CD14-positive monocyte (primary cell): ENCODE data around the gene GYPB. TPM values are rescaled to one million over a fixed set of nuclear protein-coding genes. Genes with fewer than 3 reads are reported as not detected.
"Not testable (repeated sequence)": the region's sequence is repeated elsewhere in the genome, so short reads cannot be mapped to it uniquely, and the experiment has no call there.

Experiments used
- DNase-seq, 3 donors: peaks; one replicate each; pipeline ENCODE4 v3.0.0-alpha.2; 2011 to 2022
- H2AFZ ChIP-seq: 2 replicates; pipeline ENCODE4 v1.6.0; 2012; ENCODE audit warnings: mild to moderate bottlenecking, low read depth, low read length, inconsistent platforms; ENCODE audit not compliant: insufficient read depth, poor library complexity, severe bottlenecking
- H3K27ac ChIP-seq, 2 donors: 1 replicate in 1 of 2; 2 replicates in 1 of 2; pipeline ENCODE4 v1.5.1; 2012 to 2013; ENCODE audit warnings: low read length in 2 of 2, control low read depth in 1 of 2, inconsistent platforms in 1 of 2, low read depth in 1 of 2, mild to moderate bottlenecking in 1 of 2
- H3K27me3 ChIP-seq, 2 donors: one replicate each; pipeline versions ENCODE4 v1.6.0 to v1.6.1; 2011 to 2013; ENCODE audit warnings: low read length in 2 of 2; ENCODE audit not compliant: control insufficient read depth in 2 of 2, insufficient read depth in 2 of 2
- H3K36me3 ChIP-seq, 2 donors: replicated peaks in 1 of 2; 1 replicate in 1 of 2; 2 replicates in 1 of 2; pipeline versions ENCODE4 v1.5.1 to v1.6.1; 2012 to 2013; ENCODE audit warnings: low read length in 2 of 2, control low read depth in 1 of 2, inconsistent platforms in 1 of 2, mild to moderate bottlenecking in 1 of 2; ENCODE audit not compliant: insufficient read depth in 2 of 2, control insufficient read depth in 1 of 2
- H3K4me1 ChIP-seq, 2 donors: 1 replicate in 1 of 2; 2 replicates in 1 of 2; pipeline versions ENCODE4 v1.5.1 to v1.6.1; 2012 to 2013; ENCODE audit warnings: low read length in 2 of 2, control low read depth in 1 of 2, inconsistent platforms in 1 of 2, mild to moderate bottlenecking in 1 of 2, moderate library complexity in 1 of 2; ENCODE audit not compliant: insufficient read depth in 2 of 2, control insufficient read depth in 1 of 2
- H3K4me2 ChIP-seq: replicated peaks from 2 replicates; pipeline ENCODE3; 2012; ENCODE audit warnings: low read length, moderate library complexity, mild to moderate bottlenecking; ENCODE audit not compliant: poor library complexity, severe bottlenecking; ENCODE audit errors: extremely low read depth
- H3K4me3 ChIP-seq, 3 experiments: fragments of 200-600 bp in 1 of 3; sonication (generic) in 1 of 3; replicated peaks in 1 of 3; 1 replicate in 2 of 3; 2 replicates in 1 of 3; pipeline ENCODE4 v1.5.1; 2011 to 2013; ENCODE audit warnings: low read length in 3 of 3, mild to moderate bottlenecking in 3 of 3, control low read depth in 2 of 3, low read depth in 2 of 3, inconsistent platforms in 1 of 3, moderate library complexity in 1 of 3
- H3K79me2 ChIP-seq: 2 replicates; pipeline ENCODE4 v1.6.0; 2012; ENCODE audit warnings: mild to moderate bottlenecking, control low read depth, inconsistent platforms, low read length, moderate library complexity; ENCODE audit not compliant: insufficient read depth
- H3K9ac ChIP-seq: 2 replicates; pipeline ENCODE4 v1.6.0; 2017; ENCODE audit warnings: low read length, mild to moderate bottlenecking; ENCODE audit not compliant: insufficient read depth, poor library complexity, severe bottlenecking
- H3K9me3 ChIP-seq, 2 donors: replicated peaks in 1 of 2; 1 replicate in 1 of 2; 2 replicates in 1 of 2; pipeline versions ENCODE4 v1.5.1 to v1.6.1; 2012 to 2013; ENCODE audit warnings: low read length in 2 of 2, control low read depth in 1 of 2; ENCODE audit not compliant: control insufficient read depth in 1 of 2, insufficient read depth in 1 of 2
- H4K20me1 ChIP-seq: 2 replicates; pipeline ENCODE4 v1.6.0; 2012; ENCODE audit warnings: mild to moderate bottlenecking, low read length, control low read depth, moderate library complexity; ENCODE audit not compliant: insufficient read depth
- H3K27ac Mint-ChIP-seq, 7 donors: one replicate each; pipeline ENCODE4 v1.8.0; 2020; ENCODE audit warnings: mild to moderate bottlenecking in 7 of 7, mixed read lengths in 7 of 7, moderate library complexity in 6 of 7, inconsistent platforms in 2 of 7
- H3K27me3 Mint-ChIP-seq, 3 donors: one replicate each; pipeline ENCODE4 v1.8.0; 2021 to 2022; ENCODE audit warnings: low read depth in 3 of 3, mild to moderate bottlenecking in 3 of 3, mixed read lengths in 3 of 3, moderate library complexity in 3 of 3, inconsistent platforms in 1 of 3
- H3K36me3 Mint-ChIP-seq, 2 donors: one replicate each; pipeline ENCODE4 v1.8.0; 2020; ENCODE audit warnings: mixed read lengths in 2 of 2, inconsistent platforms in 1 of 2, mild to moderate bottlenecking in 1 of 2
- H3K4me1 Mint-ChIP-seq: one replicate; pipeline ENCODE4 v1.8.0; 2020; ENCODE audit warnings: mild to moderate bottlenecking, mixed read lengths
- H3K4me3 Mint-ChIP-seq, 2 donors: one replicate each; pipeline ENCODE4 v1.8.0; 2020; ENCODE audit warnings: mild to moderate bottlenecking in 2 of 2, mixed read lengths in 2 of 2, moderate library complexity in 1 of 2
- H3K9me3 Mint-ChIP-seq, 7 donors: one replicate each; pipeline ENCODE4 v1.8.0; 2020 to 2022; ENCODE audit warnings: mixed read lengths in 7 of 7, mild to moderate bottlenecking in 6 of 7, moderate library complexity in 6 of 7, inconsistent platforms in 2 of 7
- WGBS: methylation state at CpG from one replicate; pipeline ENCODE4 v1.1.5; 2013; ENCODE audit warnings: missing lambda C conversion rate; ENCODE audit not compliant: insufficient coverage; 5-methylcytosine and 5-hydroxymethylcytosine counted together
- intact Hi-C, 2 donors: fragments of 100-400 bp; cut with micrococcal nuclease; formaldehyde crosslinking; loops; one replicate each; pipeline versions ENCODE4 v1.15.0 to v1.15.1; 2023
- polyA plus RNA-seq, 3 donors: library from polyadenylated mRNA; depleted of rRNA in 1 of 3; unstranded in 2 of 3; stranded (reverse) in 1 of 3; fragments of 300-500 nt in 2 of 3; fragments of >200 nt in 1 of 3; fragmentation: Illumina TruSeq in 2 of 3; gene quantifications; 1 replicate in 2 of 3; 2 replicates in 1 of 3; pipeline ENCODE4 v1.2.3, GENCODE V29; 2012 to 2021

The GYPB gene
- polyA plus RNA-seq, 3 donors, result not detected

DNA sequence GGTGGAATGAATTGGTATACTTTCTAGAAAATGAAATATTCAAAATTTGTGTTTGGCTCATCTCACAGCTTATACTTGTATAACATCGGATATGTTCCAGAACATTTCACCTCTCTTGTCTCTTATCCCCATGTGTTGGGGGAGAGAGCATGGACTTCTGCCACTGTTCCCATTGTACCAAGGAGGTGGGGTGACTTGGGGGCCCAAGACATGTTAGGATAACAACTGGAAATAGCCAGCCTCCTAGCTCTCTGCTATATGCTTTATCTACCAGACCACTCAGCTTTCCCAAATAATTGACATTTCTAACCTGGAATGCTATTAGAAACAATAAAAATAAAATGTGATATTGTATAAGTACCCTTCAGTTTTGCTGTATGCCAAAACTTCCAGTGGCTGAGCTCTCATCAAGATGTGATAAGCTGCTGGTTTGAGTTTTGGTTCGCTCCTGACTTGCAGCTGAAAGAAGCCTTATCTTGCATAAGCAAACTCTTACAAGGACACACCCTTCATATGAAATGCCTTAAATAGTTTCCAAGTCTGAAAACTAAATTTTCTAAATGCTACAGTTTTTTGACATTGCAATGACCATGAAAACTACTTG is 12.9 kb downstream of the GYPB start:
- H3K4me2 ChIP-seq, H3K9ac ChIP-seq, intact Hi-C loops, H3K27ac ChIP-seq, H3K9me3 ChIP-seq, H3K27me3 Mint-ChIP-seq, H3K4me3 ChIP-seq, H2AFZ ChIP-seq, H3K36me3 Mint-ChIP-seq, H3K4me1 ChIP-seq, H3K27ac Mint-ChIP-seq, H3K4me3 Mint-ChIP-seq, DNase-seq, H3K36me3 ChIP-seq, H3K27me3 ChIP-seq, H3K79me2 ChIP-seq, H4K20me1 ChIP-seq, H3K9me3 Mint-ChIP-seq, H3K4me1 Mint-ChIP-seq: not testable (repeated sequence)
- WGBS, result no CpG with 5 or more reads among the region's 2 CpGs

DNA sequence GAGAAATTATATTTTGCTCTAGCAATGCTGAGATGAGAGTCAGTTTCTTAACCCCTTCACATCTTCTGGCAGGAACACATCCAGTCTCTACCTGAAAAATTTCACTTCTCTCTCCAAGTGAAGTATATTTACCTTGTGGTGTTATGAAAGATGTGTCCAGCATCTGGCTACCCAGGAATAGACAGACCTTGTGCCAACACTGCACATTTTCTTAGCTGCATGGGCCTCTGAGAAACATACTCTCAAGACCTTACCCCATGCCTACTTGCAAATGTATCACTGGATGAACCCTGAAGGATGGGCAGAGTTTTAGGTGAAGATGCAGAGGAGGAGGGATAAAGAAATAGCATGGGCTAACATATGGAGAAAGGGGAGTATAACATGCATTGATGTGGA is 13.6 kb downstream of the GYPB start:
- H3K4me1 ChIP-seq, H2AFZ ChIP-seq, DNase-seq, H3K9ac ChIP-seq, H3K36me3 Mint-ChIP-seq, H3K36me3 ChIP-seq, H3K9me3 Mint-ChIP-seq, H4K20me1 ChIP-seq, H3K4me3 ChIP-seq, H3K27ac Mint-ChIP-seq, intact Hi-C loops, H3K4me3 Mint-ChIP-seq, H3K9me3 ChIP-seq, H3K27ac ChIP-seq, H3K4me2 ChIP-seq, H3K79me2 ChIP-seq, H3K4me1 Mint-ChIP-seq, H3K27me3 Mint-ChIP-seq, H3K27me3 ChIP-seq: not testable (repeated sequence)

DNA sequence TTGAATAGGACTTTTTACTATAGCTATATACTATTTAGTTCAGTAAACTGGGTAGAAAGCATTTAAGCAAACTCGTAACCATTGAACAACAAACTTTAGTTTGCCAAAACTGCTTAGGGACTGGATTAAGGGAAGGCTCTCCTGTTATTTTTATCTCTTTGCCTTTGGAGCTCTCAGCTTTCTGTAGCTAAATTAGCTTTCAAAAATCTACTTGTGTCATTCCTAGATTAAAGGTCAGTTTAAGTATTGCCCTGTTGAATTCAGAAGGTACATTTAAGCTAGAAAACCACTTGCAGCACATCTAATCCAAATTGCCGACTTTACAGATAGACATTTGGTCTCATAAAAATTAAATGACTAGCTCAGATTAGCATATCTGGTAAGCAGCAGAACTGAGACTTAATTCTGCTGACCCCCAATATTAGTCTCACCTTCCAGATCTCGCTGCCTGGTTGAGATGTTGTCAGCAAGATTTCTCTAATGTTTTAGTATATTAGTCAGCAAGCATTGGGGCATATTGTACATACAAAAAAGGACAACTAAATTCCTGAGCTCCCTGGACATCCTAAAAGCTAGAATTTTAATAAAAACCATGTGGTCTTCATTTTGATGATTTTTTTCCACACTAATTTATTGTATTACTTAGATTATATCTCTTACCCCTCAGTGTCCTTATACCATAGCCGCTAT is 14.2 kb downstream of the GYPB start:
- H3K27me3 ChIP-seq, H3K4me3 ChIP-seq, H3K27ac ChIP-seq, DNase-seq, H4K20me1 ChIP-seq, H3K27me3 Mint-ChIP-seq, H3K4me3 Mint-ChIP-seq, H3K4me2 ChIP-seq, H3K36me3 Mint-ChIP-seq, intact Hi-C loops, H3K79me2 ChIP-seq, H3K9ac ChIP-seq, H2AFZ ChIP-seq, H3K4me1 Mint-ChIP-seq, H3K4me1 ChIP-seq, H3K9me3 ChIP-seq, H3K9me3 Mint-ChIP-seq, H3K36me3 ChIP-seq, H3K27ac Mint-ChIP-seq: not testable (repeated sequence)
- 80% methylated on average over 1 of the region's 4 CpGs for WGBS

DNA sequence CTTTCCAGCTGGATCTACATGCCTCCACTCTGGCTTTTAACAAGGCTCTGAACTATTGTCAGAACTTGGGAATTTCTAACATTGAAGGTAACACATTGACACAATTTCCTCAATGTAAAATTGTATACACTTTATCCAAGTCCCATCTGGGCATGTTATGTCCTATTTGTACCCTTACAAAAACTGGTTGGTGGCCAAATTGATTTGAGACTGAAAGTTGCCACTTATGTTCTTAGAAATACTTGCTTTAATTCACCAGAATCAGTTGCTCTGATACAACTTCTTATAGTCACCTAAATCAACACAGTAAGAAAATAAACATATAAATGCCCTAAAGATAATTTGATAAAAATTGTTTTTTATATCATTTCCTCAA is 15.3 kb downstream of the GYPB start:
- H4K20me1 ChIP-seq, H2AFZ ChIP-seq, H3K9me3 Mint-ChIP-seq, H3K4me3 Mint-ChIP-seq, H3K36me3 ChIP-seq, H3K27ac Mint-ChIP-seq, H3K4me1 Mint-ChIP-seq, H3K4me3 ChIP-seq, H3K4me1 ChIP-seq, H3K4me2 ChIP-seq, H3K36me3 Mint-ChIP-seq, H3K27me3 ChIP-seq, H3K27ac ChIP-seq, H3K9me3 ChIP-seq, H3K27me3 Mint-ChIP-seq, DNase-seq, intact Hi-C loops, H3K9ac ChIP-seq, H3K79me2 ChIP-seq: not testable (repeated sequence)
